GM19035 (cell line): Measurements from ENCODE around the gene TUBGCP6.
"Not testable (repeated sequence)": the region's sequence is repeated elsewhere in the genome, so short reads cannot be mapped to it uniquely, and the experiment has no call there.

Experiments used
- ATAC-seq: cut with Tn5 transposase; IDR thresholded peaks from one replicate; pipeline ENCODE4 v1.9.1; 2021; ENCODE audit not compliant: unreplicated experiment

Gene TUBGCP6

GRCh38 chr22:50171965-50172421 lies 72.8 kb downstream of the TUBGCP6 start:
- ATAC-seq, result no peak

- ATAC-seq, result no peak
These were observed 73.4 kb downstream of the TUBGCP6 start for GRCh38 chr22:50171319-50171964.

DNA sequence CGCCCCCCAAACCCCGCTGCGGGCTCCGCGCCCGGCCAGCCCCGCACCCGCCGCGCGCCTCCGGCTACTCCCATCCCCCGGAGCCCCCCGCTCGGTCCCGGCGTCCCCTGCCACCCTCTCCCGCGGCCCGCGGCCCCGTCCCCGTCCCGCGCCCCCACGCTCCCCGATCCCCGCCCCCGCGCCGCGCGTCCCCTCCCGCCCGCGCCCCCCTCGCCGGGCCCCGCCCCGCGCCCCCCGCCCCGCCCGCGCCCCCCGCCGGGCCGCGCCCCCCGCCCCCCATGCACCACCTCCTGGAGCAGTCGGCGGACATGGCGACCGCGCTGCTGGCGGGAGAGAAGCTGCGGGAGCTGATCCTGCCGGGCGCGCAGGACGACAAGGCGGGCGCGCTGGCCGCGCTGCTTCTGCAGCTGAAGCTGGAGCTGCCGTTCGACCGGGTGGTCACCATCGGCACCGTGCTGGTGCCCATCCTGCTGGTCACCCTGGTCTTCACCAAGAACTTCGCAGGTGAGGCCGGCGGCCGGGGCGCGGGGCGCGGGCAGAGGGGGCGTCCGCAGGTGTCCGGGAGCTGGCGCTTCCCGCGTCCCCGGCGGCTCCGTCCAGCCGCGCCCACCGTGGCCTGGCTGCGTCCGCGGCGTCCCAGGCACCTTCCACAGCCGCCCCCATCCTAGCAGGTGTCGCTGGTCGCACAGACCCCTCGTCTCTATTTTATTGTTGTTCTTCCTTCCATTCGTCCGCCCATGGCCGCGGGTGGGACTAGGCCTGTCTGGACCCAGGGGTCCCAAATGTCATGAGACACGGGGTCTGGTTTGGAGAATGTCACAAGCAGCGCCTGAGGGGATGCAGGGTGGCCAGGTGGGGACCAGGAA lies 74.1 kb downstream of the TUBGCP6 start, which contains the start of gene PANX2:
Gene PANX2 (plus strand): TSS at position 279 of the 866 bp plus-strand sequence. CDS start 0 bp downstream, at position 279.
- ATAC-seq, result no peak

DNA sequence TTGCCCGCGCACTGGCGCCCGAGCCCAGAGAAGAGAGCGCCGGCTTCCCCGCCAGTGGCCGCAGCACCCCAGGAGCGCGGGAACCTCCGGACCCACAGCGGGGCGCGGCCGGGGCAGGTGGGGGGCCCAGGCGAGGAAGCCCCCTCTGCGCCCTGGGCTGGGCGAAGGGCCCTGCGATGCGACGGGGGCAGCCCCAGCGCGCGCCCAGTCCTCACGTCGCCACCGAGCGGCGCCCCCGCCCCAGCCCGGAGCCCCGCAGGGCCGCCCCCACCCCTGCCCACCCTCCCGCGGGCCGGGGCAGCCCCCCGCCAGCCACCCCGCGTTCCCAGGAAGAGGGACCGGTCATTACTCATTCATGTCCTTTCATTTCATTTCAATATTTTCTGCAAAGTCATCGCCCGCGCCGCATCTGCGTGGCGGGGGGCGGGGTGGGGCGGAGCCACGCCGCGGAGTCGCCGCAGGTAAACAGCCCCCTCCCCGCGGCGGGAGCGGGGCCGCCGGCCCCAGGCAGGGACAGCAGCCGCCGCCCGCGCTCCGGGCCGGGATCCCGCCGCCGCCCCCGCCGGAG lies 75.0 kb downstream of the TUBGCP6 start:
- ATAC-seq, result no peak

DNA sequence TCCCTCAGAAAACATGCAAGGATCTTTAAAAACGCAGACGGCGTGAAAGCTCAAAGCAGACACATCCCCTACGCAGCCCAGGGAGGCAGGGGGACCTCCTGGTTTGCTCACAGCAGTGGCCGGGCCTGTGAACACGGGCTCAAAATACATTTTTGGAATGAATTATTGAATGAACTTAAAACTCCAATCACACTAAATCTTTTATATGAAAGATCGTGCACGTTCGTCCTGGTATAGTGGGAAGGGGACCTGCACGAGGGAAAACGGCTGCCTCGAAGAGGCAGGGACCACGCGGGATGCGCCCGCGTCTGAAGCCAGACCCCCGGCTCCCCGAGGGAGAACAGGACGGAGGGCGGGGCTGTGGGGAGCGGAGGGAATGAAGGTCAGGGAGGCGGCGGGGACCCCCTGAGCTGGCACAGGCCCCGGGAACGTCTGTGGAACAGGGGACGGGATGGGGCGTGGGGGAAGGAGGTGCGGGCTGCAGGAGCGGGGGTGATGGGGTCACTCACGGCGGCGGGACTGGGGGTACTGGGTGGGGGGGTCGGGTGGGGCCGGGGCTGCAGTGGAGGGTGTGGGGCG lies 75.6 kb downstream of the TUBGCP6 start:
- no peak for ATAC-seq

DNA sequence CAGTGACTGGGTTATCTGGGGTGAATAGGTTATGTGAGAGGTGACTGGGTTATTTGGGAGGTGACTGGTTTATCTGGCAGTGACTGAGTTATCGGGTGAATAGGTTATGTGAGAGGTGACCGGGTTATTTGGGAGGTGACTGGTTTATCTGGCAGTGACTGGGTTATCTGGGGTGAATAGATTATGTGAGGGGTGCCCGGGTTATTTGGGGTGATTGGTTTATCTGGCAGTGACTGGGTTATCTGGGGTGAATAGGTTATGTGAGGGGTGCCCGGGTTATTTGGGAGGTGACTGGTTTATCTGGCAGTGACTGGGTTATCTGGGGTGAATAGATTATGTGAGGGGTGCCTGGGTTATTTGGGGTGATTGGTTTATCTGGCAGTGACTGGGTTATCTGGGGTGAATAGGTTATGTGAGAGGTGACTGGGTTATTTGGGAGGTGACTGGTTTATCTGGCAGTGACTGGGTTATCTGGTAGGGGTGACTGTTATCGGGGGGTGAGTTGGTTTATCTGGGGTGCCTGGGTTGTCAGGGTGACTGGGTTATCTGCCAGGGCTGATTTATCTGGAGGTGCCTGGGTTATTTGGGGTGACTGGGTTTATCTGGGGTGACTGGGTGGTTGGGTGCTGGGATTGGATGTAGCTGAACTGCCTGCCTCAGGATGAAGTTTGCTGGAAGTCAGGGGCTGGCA lies 76.2 kb downstream of the TUBGCP6 start:
- ATAC-seq, result not testable (repeated sequence)

- no peak for ATAC-seq
These were observed 76.9 kb downstream of the TUBGCP6 start for GRCh38 chr22:50167689-50168489.
